ENCODE results near the gene COPZ1.
A peak's percentile ranks its signal among the peaks of the same experiment; 100 is the strongest.

Gene COPZ1

GRCh38 chr12:54286042-54287030 lies 38.6 kb upstream of the COPZ1 start:
- no peak overlapping the region for H3K4me3 ChIP-seq (ENCODE audit: low read length)
- no peak for TF ChIP-seq CTCF (IDR thresholded peaks at IDR 0.05; ENCODE audit: insufficient read depth, low read depth, low read length, missing control alignments)
- peak; percentile 81 for DNase-seq (ENCODE audit: low read depth)

GRCh38 chr12:54287261-54288157 lies 37.4 kb upstream of the COPZ1 start:
- H3K4me3 ChIP-seq (ENCODE audit: low read length): no peak overlapping the region
- no peak for TF ChIP-seq CTCF (IDR thresholded peaks at IDR 0.05; ENCODE audit: insufficient read depth, low read depth, low read length, missing control alignments)
- no peak for DNase-seq (ENCODE audit: low read depth)

GRCh38 chr12:54292083-54292930 lies 32.6 kb upstream of the COPZ1 start:
- no peak for DNase-seq (ENCODE audit: low read depth)
- no peak for TF ChIP-seq CTCF (IDR thresholded peaks at IDR 0.05; ENCODE audit: insufficient read depth, low read depth, low read length, missing control alignments)
- H3K4me3 ChIP-seq (ENCODE audit: low read length): no peak overlapping the region

DNA sequence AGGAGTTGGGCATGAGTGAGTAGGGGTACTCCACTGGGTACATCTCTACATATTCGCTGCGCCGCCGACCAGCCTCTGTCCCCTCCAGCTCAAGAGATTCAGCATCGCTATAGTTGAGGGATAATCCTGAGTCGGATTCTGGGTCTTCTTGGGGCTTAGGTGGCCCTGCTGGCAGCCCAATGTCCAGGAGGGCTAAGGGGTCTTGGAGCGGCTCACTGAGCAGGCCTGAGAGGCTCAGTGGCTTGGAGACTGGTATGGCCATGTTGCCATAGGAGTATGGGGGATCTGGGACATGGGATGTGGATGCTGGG lies 32.0 kb upstream of the COPZ1 start:
- H3K4me3 ChIP-seq (ENCODE audit: low read length): no peak overlapping the region
- TF ChIP-seq CTCF (IDR thresholded peaks at IDR 0.05; ENCODE audit: insufficient read depth, low read depth, low read length, missing control alignments): no peak
- DNase-seq (ENCODE audit: low read depth): no peak

DNA sequence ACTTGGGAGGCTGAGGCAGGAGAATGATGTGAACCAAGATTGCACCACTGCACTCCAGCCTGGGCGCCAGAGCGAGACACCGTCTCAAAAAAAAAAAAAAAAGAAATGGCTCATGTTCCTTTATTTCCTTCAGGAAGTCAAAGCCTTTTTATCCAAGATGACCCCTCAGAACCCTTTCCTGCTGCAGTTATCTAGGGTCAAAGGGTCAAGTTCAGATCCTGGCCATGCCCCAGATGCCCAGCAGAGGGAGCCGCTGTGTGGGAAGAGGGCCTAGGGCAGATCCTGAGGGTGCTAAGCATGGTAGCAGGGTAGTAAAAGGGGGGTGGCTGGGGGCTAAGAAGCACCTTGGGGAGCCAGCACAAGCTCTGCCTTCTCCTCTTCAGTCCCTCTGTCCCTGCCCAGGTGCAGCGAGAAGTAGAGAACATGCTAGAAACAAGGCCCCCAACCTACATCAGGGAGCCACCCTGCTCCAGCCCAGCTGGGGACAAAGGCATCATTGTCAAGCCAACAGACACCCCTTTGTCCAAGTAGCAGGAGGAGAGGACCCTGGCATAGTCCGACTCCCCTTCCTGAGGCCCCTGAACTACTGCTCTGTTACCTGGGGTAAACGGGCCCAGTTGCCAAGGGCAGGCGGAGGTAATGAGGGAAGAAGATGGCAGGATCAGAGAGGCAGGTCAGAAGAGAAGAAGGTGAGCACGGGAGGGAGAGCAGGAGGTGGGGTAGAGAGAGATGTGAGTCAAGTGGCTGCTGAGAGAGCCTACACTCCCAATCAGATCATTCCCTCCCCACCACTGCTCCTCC lies 30.6 kb upstream of the COPZ1 start:
- DNase-seq (ENCODE audit: low read depth): peak; percentile 54
- H3K4me3 ChIP-seq (ENCODE audit: low read length): no peak overlapping the region
- peak; percentile 88 for TF ChIP-seq CTCF (IDR thresholded peaks at IDR 0.05; ENCODE audit: insufficient read depth, low read depth, low read length, missing control alignments)
